GM21515 (cell line): ENCODE measurements around the gene DMGDH.

ENCODE experiments used
- ATAC-seq: cut with Tn5 transposase; IDR thresholded peaks from one replicate; pipeline ENCODE4 v1.9.1; 2021; ENCODE audit not compliant: unreplicated experiment

Gene DMGDH

GRCh38 chr5:79069488-79070349 lies at the start of gene DMGDH, which contains the start of gene BHMT2:
TSS of gene DMGDH (minus strand) at chr5:79069674. CDS start at chr5:79069620, 54 bp downstream.
TSS of gene BHMT2 (plus strand) at chr5:79069767. CDS start at chr5:79069783, 16 bp downstream.
- ATAC-seq, result no peak

- no peak for ATAC-seq
Observed at GRCh38 chr5:79112703-79113058, 43.2 kb upstream of the DMGDH start.

GRCh38 chr5:79111960-79112702 lies 42.7 kb upstream of the DMGDH start:
- no peak for ATAC-seq

DNA sequence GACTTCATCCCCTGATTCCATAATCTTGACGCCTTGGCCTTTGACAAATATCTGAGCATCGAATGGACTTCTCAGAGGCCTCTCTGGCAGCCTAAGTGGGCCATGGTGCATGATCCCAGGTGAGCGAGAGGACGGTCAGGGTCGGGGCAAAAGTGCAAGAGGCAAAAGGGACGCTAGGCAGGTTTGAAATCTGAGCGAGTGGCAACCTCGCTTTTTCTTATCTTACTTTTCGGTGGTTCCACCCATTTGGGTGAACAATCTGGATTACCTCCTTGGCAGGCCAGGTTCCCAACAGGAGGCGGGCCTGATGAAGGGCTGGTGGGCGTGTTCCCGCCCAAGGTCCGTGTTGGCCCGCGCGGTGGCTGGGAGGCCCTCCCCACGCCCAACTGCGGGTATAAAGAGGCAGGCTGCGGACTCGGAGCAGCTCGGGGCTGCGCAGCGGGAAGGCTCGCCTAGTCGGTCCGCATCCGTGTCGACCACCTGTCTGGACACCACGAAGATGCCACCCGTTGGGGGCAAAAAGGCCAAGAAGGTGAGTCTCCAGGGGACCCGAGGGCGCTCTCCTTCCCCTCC lies 42.0 kb upstream of the DMGDH start, which contains the start of gene BHMT:
BHMT (plus strand) TSS at position 423 of the 573 bp plus-strand sequence; CDS start at position 500, 77 bp downstream.
- ATAC-seq, result no peak

DNA sequence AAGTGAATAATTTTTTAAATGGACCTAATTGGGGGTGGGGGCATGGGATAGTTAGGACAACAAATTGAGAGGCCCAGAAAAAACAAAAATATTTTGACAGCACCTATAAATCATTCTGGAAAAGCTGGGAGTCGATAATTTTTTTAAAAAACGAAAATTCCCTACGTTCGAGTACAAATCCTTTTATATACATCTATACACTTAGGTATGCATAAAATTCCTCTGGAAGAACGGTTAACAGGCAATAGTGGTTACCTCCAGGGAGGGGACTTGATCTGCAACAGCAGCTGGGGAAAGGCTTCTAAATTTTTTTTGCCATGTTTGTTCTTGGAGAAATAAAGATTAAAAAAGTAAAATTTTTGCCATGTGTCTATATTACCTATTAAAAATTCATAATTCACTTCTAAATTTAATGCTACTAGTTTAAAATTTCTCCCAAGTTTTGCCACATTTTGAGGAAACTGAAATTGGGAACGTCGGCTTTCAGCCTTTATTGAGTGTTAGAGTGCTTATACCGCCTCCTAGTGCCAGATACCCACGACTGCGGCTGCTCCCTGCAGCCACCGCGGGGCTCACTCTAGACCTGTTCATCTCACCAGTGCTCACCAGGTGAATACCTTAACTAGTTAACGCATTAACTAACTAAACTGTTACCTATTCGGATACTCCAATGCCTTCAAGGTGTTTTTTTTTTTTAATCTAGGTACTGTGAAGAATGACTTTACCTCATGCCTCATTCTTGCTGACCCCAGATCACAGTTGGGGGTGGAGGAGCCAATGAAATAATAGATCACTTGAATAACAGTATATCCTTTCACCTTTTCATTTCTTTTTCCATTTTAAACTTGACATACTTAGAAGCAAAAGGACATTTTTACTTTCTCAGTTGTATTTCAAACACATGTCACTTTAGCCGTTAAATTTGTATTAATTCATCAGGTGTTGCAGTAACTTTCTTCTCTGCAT lies 40.3 kb upstream of the DMGDH start:
- no peak for ATAC-seq

- ATAC-seq, result no peak
Observed at GRCh38 chr5:79108792-79109191, 39.3 kb upstream of the DMGDH start.

DNA sequence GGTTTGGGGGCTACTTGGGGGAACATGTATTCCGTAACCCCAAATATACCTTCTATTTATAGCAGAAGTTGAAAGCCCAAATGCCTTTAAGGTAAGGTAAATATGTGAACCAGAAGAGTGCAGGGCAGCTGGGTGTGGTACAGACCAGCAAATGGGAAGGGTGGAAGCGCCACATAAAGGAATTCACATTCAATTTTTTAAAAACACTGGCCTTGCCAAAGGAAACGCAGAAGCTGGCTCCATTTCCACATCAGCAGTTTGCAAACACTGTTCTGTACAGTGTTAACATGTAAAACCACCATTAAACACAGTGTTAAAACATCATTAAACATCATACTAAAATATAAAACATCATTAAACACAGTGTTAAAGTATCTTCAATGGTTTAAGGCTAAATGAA lies 38.6 kb upstream of the DMGDH start:
- no peak for ATAC-seq

DNA sequence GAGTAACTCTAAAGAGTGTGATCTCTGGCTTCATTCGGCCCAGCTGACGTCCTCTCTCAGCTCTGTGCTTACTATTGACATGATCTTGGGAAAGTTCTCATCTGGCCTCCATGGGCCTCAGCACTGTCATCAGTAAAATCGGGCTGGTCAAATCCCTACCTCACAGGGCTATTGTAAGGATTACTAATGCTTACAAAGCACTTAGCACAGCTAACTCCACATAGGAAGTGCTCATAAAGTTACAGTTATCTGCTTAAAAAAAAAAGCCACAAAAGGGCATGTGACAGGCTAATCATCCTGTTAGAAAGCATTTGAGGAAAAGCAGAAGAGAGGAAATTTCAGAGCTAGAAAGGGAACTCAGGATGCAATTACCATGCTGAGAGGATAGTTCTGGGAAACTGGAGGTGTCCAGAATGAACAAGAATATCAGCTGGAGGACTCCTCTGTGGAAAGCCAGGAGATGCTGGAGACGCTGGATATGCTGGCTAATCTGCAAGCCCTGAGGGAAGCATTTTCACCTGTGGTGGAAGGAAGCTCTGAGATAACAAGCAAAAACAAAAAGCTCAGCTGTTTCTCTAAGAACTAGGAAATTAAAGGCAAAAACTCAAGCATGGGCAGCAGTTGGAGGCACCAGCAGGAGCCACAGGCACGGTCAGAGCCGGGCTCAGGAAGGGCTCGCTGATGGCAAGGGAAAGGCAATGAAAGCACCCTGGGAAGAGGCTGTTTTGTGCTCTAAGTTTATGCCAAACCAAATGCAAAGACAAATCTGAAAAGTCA lies 37.7 kb upstream of the DMGDH start:
- no peak for ATAC-seq

- no peak for ATAC-seq
Observed at GRCh38 chr5:79105868-79106267, 36.4 kb upstream of the DMGDH start.

DNA sequence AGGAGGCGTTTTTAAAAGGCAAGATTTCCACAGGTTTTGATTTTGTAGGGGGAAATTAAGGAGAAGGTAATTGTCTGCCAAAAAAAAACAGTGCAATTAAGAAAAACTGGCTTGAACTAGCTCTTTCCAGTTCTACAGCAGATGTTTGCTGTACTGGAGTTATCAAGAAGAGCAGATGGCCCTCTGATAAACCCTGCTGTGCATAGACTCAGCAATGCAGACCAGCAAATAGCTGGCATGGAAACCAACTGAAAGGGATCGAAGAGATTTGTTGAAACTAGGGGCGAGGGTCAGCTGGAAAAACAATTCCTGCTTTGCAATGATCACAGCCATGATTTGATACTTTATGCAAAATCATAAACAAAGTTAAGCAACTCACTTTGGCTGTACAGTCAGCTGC lies 24.3 kb upstream of the DMGDH start:
- no peak for ATAC-seq

GRCh38 chr5:79091064-79091463 lies 21.6 kb upstream of the DMGDH start:
- no peak for ATAC-seq

- ATAC-seq, result no peak
Observed at GRCh38 chr5:79088507-79088906, 19.0 kb upstream of the DMGDH start.

- ATAC-seq, result no peak
Observed at GRCh38 chr5:79086116-79086515, 16.6 kb upstream of the DMGDH start.

GRCh38 chr5:79081779-79082178 lies 12.3 kb upstream of the DMGDH start:
- no peak for ATAC-seq

GRCh38 chr5:79080804-79081203 lies 11.3 kb upstream of the DMGDH start:
- no peak for ATAC-seq

- ATAC-seq, result no peak
Observed at GRCh38 chr5:79077680-79078365, 8.3 kb upstream of the DMGDH start.

- no peak for ATAC-seq
Observed at GRCh38 chr5:79076819-79077218, 7.3 kb upstream of the DMGDH start.

GRCh38 chr5:79075646-79076426 lies 6.4 kb upstream of the DMGDH start:
- ATAC-seq, result no peak
